Brain microvascular endothelial cell (primary cell): Measurements from ENCODE around the gene ZBTB18.

Experiments used
- DNase-seq: peaks from one replicate; pipeline ENCODE4 v3.0.0-alpha.2; 2020
- H3K27ac ChIP-seq: fragments of 250-450 bp; sonication (Bioruptor Pico); 2 replicates; pipeline ENCODE4 v1.5.1; 2020; ENCODE audit warnings: mild to moderate bottlenecking, moderate library complexity
- H3K27me3 ChIP-seq: fragments of 250-450 bp; sonication (Bioruptor Pico); replicated peaks from 2 replicates; pipeline ENCODE4 v1.5.1; 2020; ENCODE audit warnings: mild to moderate bottlenecking
- H3K36me3 ChIP-seq: fragments of 250-450 bp; sonication (Bioruptor Pico); replicated peaks from 2 replicates; pipeline ENCODE4 v1.5.1; 2020; ENCODE audit warnings: mild to moderate bottlenecking
- H3K4me3 ChIP-seq: 2 replicates; pipeline ENCODE4 v1.5.1; 2011; ENCODE audit warnings: low read depth, mild to moderate bottlenecking, control low read depth, low read length, moderate library complexity
- CTCF ChIP-seq: IDR thresholded peaks from 2 replicates; pipeline ENCODE4 v1.5.1; 2011; ENCODE audit warnings: low read depth, mild to moderate bottlenecking, moderate library complexity, low read length, control low read depth, inconsistent platforms; ENCODE audit errors: missing control alignments
- in situ Hi-C: cut with HindIII; loops from 2 replicates; pipeline ENCODE4 v1.10.0; 2017; ENCODE audit warnings: low sequenced_read_pairs, low pct_ligation_motif_present

The ZBTB18 gene

GRCh38 chr1:244054247-244054923 lies 3.3 kb downstream of the ZBTB18 start:
- in situ Hi-C loops: no loop called here
- no peak for DNase-seq
- no peaks in the 10 kb centered on the region for H3K27me3 ChIP-seq
- H3K4me3 ChIP-seq: no peak overlapping the region
- TF ChIP-seq CTCF: no peak
- H3K36me3 ChIP-seq: peaks cover 13% of the 10 kb centered on the region
- no peak overlapping the region for H3K27ac ChIP-seq

- no peak for TF ChIP-seq CTCF
Measured at GRCh38 chr1:244054924-244055263, 3.8 kb downstream of the ZBTB18 start.

GRCh38 chr1:244056577-244056976 lies 5.5 kb downstream of the ZBTB18 start:
- Histone ChIP-seq H3K36me3 (peaks cover 13% of the 10 kb centered on the region), H3K27me3 (no peaks in the 10 kb centered on the region), H3K4me3 (no peak overlapping the region), H3K27ac (no peak overlapping the region)
- DNase-seq: no peak
- TF ChIP-seq CTCF: no peak
- in situ Hi-C loops: no loop called here

More at GRCh38 chr1:244054924-244055263, 3.8 kb downstream of the ZBTB18 start:
- peaks cover 13% of the 10 kb centered on the region for H3K36me3 ChIP-seq
- no peak overlapping the region for H3K27ac ChIP-seq
- in situ Hi-C loops: no loop called here
- H3K4me3 ChIP-seq: no peak overlapping the region
- H3K27me3 ChIP-seq: no peaks in the 10 kb centered on the region
- DNase-seq: no peak

GRCh38 chr1:244057474-244058385 lies 6.6 kb downstream of the ZBTB18 start:
- TF ChIP-seq CTCF: no peak
- no peak overlapping the region for H3K4me3 ChIP-seq
- no peak for DNase-seq
- no peaks in the 10 kb centered on the region for H3K27me3 ChIP-seq
- in situ Hi-C loops: no loop called here
- no peak overlapping the region for H3K27ac ChIP-seq
- peaks cover 13% of the 10 kb centered on the region for H3K36me3 ChIP-seq

GRCh38 chr1:244060117-244060516 lies 9.0 kb downstream of the ZBTB18 start:
- no peak for TF ChIP-seq CTCF
- no peak for DNase-seq
- in situ Hi-C loops: no loop called here

More at GRCh38 chr1:244060117-244060516, 9.0 kb downstream of the ZBTB18 start:
- no peak overlapping the region for H3K4me3 ChIP-seq
- H3K27ac ChIP-seq: no peak overlapping the region
- no peaks in the 10 kb centered on the region for H3K27me3 ChIP-seq
- H3K36me3 ChIP-seq: no peaks in the 10 kb centered on the region
